HG03571 (cell line): ENCODE results near the gene G3BP1.
A peak's percentile ranks its signal among the peaks of the same experiment; 100 is the strongest.
"Not testable (repeated sequence)": the region's sequence is repeated elsewhere in the genome, so short reads cannot be mapped to it uniquely, and the experiment has no call there.

Source experiments
- ATAC-seq: cut with Tn5 transposase; IDR thresholded peaks from one replicate; pipeline ENCODE4 v1.9.1; 2021; ENCODE audit not compliant: unreplicated experiment

G3BP1 gene

GRCh38 chr5:151771259-151772028 is at the start of gene G3BP1:
TSS of gene G3BP1 (plus strand) at chr5:151771954. CDS start at chr5:151786621, 14,667 bp downstream.
- ATAC-seq, result peak; percentile 77

- no peak for ATAC-seq
Measured at GRCh38 chr5:151722546-151722945, 49.2 kb upstream of the G3BP1 start.

DNA sequence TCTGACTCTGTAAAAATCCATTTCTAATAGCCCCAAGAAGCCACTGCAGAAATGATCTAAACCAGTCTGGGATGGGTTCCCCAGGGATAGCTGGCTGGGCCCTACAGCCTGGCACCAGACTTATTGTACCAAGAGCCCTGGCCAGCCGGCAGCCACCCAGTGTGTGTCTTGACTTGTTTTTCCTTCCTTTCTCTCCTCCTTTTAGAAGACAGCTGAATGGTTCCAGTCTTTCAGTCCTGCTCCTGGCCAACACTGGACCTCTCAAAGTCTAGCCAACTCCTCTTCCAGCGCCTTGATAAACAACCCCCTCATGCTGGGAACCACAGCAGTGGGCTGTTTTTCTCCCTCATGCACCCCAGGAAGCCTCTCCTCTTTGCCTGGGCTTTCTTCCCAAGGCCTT is 47.4 kb upstream of the G3BP1 start:
- ATAC-seq, result no peak

DNA sequence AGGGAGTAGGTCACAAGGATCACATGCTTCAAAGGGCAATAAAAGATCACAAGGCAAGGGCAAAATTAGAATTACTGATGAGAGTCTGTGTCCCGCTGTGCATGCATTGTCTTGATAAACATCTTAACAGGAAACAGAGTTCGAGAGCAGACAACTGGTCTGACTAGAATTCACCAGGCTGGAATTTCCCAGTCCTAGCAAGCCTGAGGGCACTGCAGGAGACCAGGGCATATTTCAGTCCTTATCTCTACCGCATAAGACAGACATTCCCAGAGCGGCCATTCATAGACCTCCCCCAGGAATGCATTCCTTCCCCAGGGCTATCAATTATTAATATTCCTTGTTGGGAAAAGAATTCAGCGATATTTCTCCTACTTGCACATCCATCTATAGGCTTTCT is 42.2 kb upstream of the G3BP1 start:
- ATAC-seq, result not testable (repeated sequence)

DNA sequence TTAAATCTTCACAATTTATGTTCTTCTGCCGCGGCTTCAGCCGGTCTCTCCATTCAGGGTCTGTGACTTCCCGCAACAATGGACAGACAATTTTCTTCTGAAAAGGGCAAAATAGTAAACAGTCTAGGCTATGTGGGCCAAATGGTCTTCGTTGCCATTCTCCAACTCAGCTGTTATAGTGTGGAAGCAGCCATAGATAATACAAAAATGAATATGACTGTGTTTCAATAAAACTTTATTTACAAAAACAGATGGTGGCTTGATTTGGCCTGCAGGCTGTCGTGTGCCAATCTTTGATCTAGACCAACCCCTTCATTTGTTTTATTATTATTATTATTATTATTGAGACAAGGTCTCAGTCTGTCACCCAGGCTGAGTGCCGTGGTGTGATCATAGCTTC is 41.4 kb upstream of the G3BP1 start:
- ATAC-seq, result no peak

- ATAC-seq, result no peak
Measured at GRCh38 chr5:151733358-151734063, 38.2 kb upstream of the G3BP1 start.

DNA sequence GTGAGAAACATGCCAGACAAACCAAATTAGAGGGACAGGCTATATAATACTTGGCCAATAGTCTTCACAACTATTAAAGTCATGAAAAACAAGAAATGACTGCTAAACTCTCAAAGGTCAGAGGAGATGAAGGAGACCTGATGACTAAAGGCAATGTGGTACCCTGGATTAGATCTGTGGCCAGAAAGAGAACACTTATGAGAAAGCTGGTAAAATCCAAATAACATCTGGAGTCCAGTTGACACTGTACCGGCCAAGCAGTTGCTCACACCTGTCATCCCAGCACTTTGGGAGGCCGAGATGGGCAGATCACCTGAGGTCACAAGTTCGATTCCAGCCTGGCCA is 37.7 kb upstream of the G3BP1 start:
- no peak for ATAC-seq

DNA sequence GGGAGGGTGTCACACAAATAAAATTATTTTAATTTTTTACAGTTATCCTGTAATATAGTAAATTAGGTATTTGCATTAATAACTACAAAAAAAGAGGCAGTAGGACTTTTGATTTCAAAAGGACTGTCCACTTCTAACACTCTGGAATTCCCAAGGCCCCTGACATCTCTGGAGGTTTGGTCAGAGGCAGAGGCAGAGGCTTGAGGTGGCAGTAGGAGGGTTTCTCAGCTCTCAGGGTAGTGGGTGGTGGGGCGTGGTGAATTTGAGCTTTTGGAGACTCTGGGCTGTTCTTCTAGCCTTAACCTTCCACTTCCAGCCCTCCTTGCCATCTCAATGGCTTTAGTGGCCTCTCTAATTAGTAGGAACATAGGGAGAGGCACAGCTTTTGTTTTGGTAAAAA is 36.1 kb upstream of the G3BP1 start:
- no peak for ATAC-seq

DNA sequence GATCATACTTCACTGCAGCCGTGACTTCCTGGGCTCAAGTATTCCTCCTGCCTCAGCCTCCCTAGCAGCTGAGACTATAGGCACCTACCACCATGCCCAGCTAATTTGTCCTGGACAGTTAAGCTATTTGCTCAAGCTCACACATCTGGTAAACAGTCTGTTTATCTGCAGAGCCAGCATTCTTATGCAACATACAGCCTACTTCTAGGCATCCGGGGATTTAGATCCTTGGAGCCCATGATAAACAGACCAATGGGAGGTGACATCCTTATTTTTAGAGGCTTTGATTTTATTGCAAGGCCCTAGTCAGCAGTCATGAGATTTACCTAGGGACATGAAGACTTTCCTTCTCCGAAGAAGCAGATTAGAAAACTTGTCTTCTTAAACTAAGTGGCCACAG is 34.3 kb upstream of the G3BP1 start:
- ATAC-seq, result no peak

DNA sequence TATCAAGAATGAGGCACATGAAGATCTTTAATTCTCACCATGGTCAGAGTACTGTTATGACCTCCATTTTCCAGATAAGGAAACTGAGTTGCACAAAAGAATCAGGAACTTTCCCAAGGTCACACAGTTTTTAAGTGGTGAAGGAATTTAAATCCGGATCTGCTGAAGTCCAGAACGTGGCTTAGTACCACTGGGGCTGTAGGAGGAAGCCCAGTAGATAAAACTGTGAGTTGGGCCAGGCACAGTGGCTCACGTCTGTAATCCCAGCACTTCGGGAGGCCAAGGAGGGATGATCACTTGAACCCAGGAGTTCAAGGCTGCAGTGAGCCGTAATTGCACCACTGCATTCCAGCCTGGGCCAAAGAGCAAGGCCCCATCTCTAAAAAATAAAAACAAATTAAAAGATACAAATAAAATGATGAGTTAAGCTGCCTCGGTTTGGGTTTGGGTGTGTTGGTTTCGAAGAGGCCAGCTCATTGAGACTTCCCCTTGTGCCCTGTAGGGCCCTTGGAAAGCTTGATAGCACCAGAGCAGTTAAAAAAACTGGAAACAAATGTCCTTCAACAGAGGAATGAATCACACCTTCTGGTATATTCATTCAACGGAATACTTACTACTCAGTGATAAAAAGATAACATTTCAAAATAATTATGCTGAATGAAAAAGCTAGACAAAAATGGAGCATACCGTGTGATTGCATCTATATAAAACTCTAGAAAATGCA is 33.5 kb upstream of the G3BP1 start:
- ATAC-seq, result no peak

DNA sequence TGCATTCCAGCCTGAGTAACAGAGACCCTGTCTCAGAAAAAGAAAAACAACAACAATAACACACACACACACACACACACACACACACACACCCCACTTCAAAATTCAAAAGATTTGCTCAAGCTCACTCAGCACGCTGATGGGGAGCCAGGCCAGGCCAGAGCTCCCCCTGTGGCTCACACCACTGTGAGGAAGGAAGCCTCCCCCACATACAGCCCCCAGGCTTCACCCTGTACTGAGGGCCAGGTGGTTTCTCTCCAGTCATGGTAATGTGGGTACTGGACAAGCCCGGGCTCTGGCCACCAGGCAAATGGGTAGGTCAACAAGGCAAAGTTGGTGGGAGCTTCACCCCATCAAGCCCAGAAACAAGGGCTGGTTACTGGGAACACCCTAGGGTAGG is 32.4 kb upstream of the G3BP1 start:
- ATAC-seq, result no peak

- ATAC-seq, result no peak
Measured at GRCh38 chr5:151739939-151740335, 31.8 kb upstream of the G3BP1 start.

- ATAC-seq, result peak; percentile 66
Measured at GRCh38 chr5:151740336-151740942, 31.3 kb upstream of the G3BP1 start.

- peak; percentile 22 for ATAC-seq
Measured at GRCh38 chr5:151740958-151741373, 30.8 kb upstream of the G3BP1 start.

- no peak for ATAC-seq
Measured at GRCh38 chr5:151741678-151742423, 29.9 kb upstream of the G3BP1 start.

DNA sequence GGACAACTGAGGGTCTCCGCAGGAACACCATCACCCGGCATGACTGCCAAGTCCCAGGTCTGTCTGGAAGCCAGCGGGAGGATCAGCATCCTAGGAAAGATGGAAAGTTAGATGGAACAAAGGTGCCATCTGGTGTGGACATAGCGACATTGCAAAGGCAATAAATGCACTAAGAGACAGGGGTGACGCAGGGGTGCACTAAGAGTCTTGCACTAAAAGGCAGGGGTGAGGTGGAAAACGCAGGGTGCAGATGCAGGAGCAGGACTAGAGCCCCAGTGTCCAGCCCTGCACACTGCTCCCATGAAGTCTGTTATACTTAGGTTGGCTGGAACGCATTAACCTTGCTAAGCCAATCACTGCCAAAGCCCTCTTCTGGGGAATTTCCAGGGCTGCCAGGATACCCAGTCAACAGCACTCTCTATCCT is 28.9 kb upstream of the G3BP1 start:
- ATAC-seq, result no peak

GRCh38 chr5:151743530-151743929 is 28.2 kb upstream of the G3BP1 start:
- ATAC-seq, result no peak

GRCh38 chr5:151745071-151745705 is 26.6 kb upstream of the G3BP1 start:
- ATAC-seq, result no peak

- ATAC-seq, result no peak
Measured at GRCh38 chr5:151750121-151750520, 21.6 kb upstream of the G3BP1 start.

- no peak for ATAC-seq
Measured at GRCh38 chr5:151751091-151751490, 20.7 kb upstream of the G3BP1 start.
